GM10847 (cell line): ENCODE data around the gene SMAP1.

Experiments used
- POLR2A ChIP-seq: IDR thresholded peaks from 2 replicates; pipeline ENCODE4 v1.6.1; 2011; ENCODE audit not compliant: insufficient read length; ENCODE audit errors: extremely low read depth

The SMAP1 gene

DNA sequence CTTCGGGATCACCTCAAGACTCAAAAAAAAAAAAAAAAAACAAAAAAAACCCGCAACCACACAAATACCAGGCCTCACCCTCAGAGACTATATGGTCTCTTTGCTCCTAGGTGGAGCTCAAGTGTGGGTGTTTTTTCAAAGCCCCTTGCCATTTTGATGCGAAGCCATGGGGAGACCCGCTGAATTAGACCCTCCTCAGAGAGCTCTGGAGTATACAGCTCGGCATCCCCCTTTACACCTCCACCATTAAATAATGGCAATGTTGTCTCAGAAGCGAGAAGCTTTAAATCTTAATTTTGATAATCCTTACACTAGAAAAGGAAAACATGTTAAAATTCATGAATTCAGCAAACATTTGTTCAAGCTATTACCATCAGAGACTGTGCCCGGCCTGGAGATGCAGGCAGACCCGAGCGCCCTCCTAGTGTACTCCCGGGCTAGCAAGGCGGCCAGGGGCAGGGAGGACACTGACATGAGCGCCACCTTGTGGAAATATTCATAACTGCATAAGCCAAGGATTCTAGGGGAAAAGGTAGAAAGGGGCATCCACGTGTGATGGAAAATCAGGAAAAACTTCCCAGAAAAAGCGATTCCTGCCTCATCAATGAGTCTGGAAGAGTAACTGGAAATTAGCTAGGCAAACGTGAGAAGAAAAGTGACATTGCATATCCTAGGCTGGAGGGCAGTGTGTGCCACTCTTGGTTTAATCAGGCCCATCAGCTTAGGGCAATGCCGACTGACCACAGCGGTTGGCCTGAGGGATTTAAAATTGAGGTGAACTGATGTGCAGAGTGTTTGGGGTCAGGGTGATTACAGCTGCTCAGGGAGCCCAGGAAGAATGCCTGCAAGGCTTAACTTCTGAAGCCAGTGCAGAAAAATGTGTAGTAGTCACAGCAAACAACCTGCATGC is 216.6 kb downstream of the SMAP1 start:
- TF ChIP-seq POLR2A: no peak

DNA sequence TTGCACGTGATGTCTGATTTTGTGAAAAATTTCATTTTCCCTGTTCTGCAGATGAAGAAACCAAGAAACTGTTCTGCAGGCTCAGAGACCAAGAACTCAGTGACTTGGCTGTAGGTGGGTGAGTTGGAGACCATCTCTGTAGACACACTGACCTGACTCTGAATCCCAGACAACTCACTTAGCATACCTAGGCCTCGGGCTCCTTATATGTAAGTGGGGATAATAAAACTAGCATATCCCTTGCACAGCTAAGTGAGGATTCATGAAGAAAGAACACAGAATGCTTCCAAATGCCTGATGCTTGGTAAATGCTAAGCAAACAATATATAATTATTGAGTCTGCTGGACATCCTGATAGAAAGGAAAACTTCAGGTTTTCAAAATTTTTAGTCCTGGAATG is 218.4 kb downstream of the SMAP1 start:
- TF ChIP-seq POLR2A: no peak

DNA sequence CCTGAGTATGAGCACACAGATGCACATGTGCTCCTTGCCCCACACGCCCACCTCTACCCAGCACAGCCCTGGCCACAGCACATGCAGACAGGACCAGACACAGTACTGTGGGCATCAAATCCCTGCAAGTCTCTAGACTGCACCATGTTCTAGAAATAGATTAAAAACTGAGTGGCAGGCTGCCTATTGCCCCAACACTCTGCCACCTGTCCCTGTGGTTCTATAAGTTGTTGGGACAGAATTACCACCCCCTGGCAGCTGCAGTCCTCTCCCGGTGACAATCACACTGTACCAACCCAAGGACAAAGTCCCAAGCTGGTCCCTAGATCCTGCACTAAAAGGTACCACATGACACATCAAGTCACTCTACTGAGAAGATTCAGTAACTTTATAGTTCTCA is 219.0 kb downstream of the SMAP1 start:
- no peak for TF ChIP-seq POLR2A

DNA sequence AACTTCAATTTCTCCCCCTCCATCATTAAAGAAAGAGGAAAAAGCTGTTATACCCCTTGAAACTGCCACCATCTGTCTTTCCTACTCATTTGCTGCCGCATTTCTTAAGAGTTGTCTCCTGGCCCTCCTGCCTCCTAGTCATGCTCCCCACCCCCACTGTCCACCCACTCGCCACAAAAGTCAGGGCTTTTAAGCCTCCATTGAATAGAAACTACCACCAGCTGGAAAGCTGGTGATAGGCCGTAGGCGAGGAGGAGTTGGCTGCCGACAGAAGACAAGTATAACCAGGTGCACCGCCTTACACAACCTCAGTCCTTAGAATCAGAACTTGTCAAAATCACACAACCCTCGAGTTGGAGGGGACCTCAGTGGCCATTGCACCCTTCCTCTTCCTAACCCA is 221.6 kb downstream of the SMAP1 start:
- no peak for TF ChIP-seq POLR2A

DNA sequence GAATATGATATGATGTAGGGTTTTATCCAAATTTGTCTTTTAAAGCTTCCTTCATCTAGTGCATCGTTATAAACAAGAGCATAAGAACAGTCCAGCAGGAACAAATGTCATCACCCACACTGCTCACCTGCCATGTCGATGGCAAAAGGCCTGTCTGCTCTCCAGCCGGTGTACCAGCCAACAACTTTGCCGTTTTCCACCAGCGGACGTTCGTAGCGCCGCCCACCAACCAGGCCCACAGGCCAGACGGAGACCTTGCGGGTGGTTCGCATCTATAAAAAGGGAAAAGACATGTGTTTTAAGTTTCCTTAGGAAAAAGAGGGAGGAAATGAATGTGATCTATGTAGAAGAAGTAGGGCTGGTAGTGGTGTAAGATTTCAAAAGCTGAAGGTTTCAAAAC is 226.3 kb downstream of the SMAP1 start:
- TF ChIP-seq POLR2A: no peak

DNA sequence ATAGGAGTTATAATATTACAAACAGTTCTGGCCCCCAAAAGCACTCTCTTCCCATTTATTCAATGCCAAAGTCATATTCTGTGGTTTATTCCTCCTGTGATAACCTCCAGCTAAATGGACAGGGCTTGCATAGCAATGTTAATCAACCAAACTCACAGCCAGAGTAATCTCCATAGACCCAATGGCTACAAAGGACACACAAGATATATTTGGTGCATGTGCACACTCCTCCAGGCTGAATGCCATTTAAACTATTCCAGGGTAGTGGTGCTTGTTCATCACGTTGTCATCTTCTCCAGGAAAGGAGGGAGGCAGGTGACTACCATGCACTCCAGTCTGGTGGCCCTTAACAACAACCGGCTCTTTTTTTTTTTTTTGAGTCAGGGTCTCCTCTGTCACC is 232.4 kb downstream of the SMAP1 start:
- no peak for TF ChIP-seq POLR2A

DNA sequence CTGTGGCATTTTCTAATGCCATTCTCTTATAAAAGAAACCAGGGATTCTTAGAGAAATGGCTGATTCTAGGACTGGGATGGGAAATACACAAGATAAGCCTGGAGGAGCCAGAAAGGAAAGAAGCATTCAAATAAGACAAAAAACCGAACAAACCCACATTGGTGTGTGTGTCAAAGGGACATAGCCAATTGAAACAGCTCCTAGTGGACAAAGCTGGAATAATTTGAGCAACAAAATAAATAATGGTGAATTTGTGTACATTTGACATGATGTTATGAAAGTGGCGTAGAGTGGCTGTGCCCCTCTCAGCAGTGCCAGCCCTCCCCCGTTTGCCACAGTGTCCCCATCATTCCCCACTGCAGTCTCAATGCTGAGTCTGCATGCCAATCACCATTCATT is 233.6 kb downstream of the SMAP1 start:
- no peak for TF ChIP-seq POLR2A

DNA sequence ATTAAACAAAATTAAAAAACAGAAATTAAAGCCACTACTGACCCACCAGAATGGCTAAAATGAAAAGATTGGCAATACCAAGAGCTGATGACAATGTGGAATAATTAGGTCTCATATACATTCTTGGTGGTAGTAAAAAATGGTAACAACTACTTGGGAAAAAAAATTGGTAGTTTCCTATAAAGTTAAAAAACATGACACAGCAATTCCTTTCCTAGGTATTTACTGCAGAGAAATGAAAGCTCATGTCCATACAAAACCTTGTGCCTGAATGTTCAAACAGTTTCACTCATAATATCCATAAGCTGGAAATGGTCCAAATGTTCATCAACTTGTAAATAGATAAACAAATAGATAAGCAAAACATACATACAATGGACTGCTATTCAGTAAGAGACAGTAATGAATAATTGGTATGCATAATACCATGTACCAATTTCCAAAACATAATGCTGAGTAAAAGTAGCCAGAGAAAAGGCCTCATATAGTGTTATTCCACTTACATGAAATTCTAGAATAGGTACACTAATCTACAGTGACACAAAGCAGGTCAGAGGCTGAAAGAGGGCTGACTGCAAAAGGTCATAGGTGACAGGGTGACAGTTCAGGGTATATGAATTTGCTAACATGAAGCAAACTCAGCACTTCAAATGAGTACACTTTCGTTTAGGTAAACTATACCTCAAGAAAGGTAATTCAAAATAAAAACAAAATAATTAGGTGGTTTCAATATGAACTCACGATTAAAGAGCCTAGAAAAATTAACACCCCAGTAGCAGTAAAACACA is 236.2 kb downstream of the SMAP1 start:
- no peak for TF ChIP-seq POLR2A

DNA sequence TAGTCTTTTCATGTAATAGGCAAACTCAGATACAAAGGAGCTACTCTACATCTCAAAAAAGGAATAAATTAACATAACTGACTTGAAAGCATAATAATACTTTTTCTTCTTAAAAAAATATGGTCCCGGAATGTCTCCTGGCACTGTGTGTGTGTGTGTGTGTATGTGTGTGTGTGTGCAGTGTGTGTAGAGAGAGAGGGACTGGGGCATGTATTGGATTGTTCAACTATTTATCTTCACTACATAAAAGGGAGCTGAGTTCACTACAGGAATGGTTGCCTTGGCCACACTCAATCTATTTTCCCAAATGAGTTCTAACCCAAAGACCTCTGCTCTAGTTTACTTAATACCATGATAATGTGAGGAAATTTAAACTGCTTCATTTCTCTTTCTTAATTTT is 238.1 kb downstream of the SMAP1 start:
- TF ChIP-seq POLR2A: no peak
